ENCODE measurements around the gene RSPO3.
"Not testable (repeated sequence)": the region's sequence is repeated elsewhere in the genome, so short reads cannot be mapped to it uniquely, and the experiment has no call there.

Gene RSPO3

DNA sequence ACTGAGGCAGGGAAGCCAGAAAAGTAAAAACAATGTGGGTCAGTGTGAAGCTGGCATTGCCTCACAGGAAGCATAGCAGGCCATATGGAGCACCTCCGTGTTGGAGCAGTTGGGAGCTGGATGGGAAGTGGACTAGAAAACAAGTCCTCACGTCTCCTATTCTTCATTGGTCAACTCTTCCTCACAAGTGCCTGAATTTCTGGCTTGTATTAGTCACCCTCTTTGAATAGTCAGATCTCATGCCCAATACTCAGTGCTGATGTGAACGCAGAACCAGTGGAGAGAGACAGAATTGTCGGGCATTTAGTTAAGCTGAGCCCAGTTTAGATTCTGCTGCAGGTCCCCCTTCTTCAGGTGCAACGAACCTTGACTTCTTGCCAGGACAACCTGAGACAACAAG lies 22.3 kb upstream of the RSPO3 start (continued):
- TF ChIP-seq, protein P1, sequence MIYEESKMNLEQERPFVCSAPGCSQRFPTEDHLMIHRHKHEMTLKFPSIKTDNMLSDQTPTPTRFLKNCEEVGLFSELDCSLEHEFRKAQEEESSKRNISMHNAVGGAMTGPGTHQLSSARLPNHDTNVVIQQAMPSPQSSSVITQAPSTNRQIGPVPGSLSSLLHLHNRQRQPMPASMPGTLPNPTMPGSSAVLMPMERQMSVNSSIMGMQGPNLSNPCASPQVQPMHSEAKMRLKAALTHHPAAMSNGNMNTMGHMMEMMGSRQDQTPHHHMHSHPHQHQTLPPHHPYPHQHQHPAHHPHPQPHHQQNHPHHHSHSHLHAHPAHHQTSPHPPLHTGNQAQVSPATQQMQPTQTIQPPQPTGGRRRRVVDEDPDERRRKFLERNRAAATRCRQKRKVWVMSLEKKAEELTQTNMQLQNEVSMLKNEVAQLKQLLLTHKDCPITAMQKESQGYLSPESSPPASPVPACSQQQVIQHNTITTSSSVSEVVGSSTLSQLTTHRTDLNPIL (CRISPR knock-in tag; IDR thresholded peaks at IDR 0.05; ENCODE audit: low read depth), result no peak
- TF ChIP-seq ZFP30 (CRISPR knock-in tag; IDR thresholded peaks at IDR 0.05), result no peak
- no peak for TF ChIP-seq TCF4 (CRISPR knock-in tag; IDR thresholded peaks at IDR 0.05; ENCODE audit: borderline replicate concordance)
- TF ChIP-seq, protein P2, sequence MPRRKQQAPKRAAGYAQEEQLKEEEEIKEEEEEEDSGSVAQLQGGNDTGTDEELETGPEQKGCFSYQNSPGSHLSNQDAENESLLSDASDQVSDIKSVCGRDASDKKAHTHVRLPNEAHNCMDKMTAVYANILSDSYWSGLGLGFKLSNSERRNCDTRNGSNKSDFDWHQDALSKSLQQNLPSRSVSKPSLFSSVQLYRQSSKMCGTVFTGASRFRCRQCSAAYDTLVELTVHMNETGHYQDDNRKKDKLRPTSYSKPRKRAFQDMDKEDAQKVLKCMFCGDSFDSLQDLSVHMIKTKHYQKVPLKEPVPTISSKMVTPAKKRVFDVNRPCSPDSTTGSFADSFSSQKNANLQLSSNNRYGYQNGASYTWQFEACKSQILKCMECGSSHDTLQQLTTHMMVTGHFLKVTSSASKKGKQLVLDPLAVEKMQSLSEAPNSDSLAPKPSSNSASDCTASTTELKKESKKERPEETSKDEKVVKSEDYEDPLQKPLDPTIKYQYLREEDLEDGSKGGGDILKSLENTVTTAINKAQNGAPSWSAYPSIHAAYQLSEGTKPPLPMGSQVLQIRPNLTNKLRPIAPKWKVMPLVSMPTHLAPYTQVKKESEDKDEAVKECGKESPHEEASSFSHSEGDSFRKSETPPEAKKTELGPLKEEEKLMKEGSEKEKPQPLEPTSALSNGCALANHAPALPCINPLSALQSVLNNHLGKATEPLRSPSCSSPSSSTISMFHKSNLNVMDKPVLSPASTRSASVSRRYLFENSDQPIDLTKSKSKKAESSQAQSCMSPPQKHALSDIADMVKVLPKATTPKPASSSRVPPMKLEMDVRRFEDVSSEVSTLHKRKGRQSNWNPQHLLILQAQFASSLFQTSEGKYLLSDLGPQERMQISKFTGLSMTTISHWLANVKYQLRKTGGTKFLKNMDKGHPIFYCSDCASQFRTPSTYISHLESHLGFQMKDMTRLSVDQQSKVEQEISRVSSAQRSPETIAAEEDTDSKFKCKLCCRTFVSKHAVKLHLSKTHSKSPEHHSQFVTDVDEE (CRISPR knock-in tag; IDR thresholded peaks at IDR 0.05), result no peak
- no peak for TF ChIP-seq OSR1 (CRISPR knock-in tag; IDR thresholded peaks at IDR 0.05)
- no peak for TF ChIP-seq ZNF70 (CRISPR knock-in tag; IDR thresholded peaks at IDR 0.05)
- no peak for TF ChIP-seq ZC3H10 (CRISPR knock-in tag; IDR thresholded peaks at IDR 0.05)

DNA sequence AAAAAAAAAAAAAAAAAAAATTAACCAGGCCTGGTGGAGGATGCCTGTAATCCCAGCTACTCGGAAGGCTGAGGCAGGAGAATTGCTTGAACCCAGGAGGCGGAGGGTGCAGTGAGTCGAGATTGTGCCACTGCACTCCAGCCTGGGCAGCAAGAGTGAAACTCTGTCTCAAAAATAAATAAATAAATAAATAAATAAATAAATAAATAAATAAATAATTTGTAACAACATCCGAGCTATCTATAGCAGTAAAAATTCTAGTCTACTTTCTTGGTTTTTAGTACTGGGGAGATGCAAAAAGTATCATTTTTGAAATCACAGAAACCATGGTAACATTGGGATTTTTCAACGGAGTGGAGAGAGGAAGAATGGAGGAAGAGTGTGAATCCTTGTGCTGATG lies 21.0 kb upstream of the RSPO3 start:
- not testable (repeated sequence) for ATAC-seq

DNA sequence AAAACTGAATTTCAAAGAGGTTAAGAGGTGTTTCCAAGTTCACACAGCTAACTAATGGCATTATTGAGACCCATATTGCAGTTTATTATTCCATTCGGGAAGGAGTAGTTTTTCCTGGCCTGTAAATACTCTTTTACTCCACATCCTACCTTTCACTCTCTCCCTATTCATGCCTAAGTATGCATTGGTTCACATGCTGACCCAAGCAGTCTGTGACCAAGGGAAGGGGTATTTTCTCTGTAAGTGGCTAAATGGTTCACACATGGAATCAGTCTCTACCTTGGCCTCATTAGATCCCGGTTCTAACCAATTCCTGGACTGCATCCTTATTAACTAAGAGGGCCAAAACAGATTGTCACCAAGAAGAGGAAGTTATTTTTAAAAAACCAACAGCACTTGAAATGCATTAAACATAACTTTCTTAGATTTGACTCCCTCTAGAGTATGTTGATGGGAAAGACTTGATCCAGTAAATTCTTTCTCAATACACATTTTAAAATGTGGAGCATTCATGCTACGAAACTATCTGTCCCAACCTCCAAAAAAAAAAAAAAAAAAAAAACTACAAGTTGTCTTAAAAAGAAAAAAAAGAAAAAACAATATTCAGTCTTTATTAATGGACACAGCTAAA lies 17.8 kb upstream of the RSPO3 start:
- TF ChIP-seq ZFP30 (CRISPR knock-in tag; IDR thresholded peaks at IDR 0.05) (no peak), ZNF565 (CRISPR knock-in tag; conservative IDR thresholded peaks at IDR 0.05; ENCODE audit: low read depth) (no peak), RARB (CRISPR knock-in tag; IDR thresholded peaks at IDR 0.05) (no peak)

DNA sequence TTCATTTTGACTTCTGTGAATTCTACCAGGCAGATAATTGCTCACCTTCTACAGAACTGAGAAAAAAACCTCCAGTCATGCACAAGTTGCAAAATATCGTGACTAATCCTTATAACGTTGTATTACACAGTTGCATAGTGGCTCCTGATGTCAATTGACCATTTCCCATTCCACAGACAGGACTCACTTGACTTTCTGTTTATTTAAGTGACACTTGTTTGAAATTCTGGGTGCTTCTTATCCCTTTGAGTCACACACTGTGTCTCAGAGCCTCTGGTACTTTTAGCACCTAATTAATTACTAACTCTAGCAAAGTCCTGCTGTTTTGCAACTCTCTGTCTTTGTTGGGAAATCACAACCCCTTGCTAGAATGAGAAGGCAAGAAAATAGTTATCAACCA lies 16.2 kb upstream of the RSPO3 start:
- ATAC-seq, result no peak
- TF ChIP-seq, protein P3, sequence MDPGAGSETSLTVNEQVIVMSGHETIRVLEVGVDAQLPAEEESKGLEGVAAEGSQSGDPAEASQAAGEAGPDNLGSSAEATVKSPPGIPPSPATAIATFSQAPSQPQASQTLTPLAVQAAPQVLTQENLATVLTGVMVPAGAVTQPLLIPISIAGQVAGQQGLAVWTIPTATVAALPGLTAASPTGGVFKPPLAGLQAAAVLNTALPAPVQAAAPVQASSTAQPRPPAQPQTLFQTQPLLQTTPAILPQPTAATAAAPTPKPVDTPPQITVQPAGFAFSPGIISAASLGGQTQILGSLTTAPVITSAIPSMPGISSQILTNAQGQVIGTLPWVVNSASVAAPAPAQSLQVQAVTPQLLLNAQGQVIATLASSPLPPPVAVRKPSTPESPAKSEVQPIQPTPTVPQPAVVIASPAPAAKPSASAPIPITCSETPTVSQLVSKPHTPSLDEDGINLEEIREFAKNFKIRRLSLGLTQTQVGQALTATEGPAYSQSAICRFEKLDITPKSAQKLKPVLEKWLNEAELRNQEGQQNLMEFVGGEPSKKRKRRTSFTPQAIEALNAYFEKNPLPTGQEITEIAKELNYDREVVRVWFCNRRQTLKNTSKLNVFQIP (CRISPR knock-in tag; IDR thresholded peaks at IDR 0.05; ENCODE audit: borderline replicate concordance, low read depth), result no peak
- TF ChIP-seq, protein P2 (CRISPR knock-in tag; IDR thresholded peaks at IDR 0.05), result no peak
- TF ChIP-seq TCF4 (CRISPR knock-in tag; IDR thresholded peaks at IDR 0.05; ENCODE audit: borderline replicate concordance) (no peak), ARNTL (CRISPR knock-in tag; IDR thresholded peaks at IDR 0.05; ENCODE audit: borderline replicate concordance, low read depth) (no peak), ZNF8 (CRISPR knock-in tag; IDR thresholded peaks at IDR 0.05) (no peak), ZFP3 (CRISPR knock-in tag; IDR thresholded peaks at IDR 0.05) (no peak), ZNF565 (CRISPR knock-in tag; conservative IDR thresholded peaks at IDR 0.05; ENCODE audit: low read depth) (no peak), OSR1 (CRISPR knock-in tag; IDR thresholded peaks at IDR 0.05) (no peak), TOX (CRISPR knock-in tag; IDR thresholded peaks at IDR 0.05; ENCODE audit: borderline replicate concordance) (no peak), BACH2 (CRISPR knock-in tag; IDR thresholded peaks at IDR 0.05; ENCODE audit: borderline replicate concordance) (no peak)
- TF ChIP-seq, protein P1 (CRISPR knock-in tag; IDR thresholded peaks at IDR 0.05; ENCODE audit: low read depth), result no peak

More for the DNA sequence above, 17.8 kb upstream of the RSPO3 start:
- peak; percentile 44; the same call in 1 of the 3 replicates for ATAC-seq

Measured in SK-N-SH treated with all-trans-retinoic acid at 6 μM for 48 hours (cell line).